ENCODE results near the gene TAF1D.

GRCh38 chr11:93704237-93704636, 37.1 kb downstream of the TAF1D start:
- TF ChIP-seq BCL11A (IDR thresholded peaks at IDR 0.05; ENCODE audit: low read depth, low read length) (no peak), CTCF (IDR thresholded peaks at IDR 0.05 in 2 of 3, conservative IDR thresholded peaks at IDR 0.05 in 1 of 3; ENCODE audit: control insufficient read depth in 2 of 3, extremely low read depth in 1 of 3, insufficient read depth in 1 of 3, low read depth in 3 of 3, low read length in 3 of 3) (no peak), EP300 (IDR thresholded peaks at IDR 0.05; ENCODE audit: borderline replicate concordance in 1 of 2, control insufficient read depth in 1 of 2, low read depth in 2 of 2, low read length in 2 of 2) (no peak), USF1 (IDR thresholded peaks at IDR 0.05; ENCODE audit: borderline replicate concordance, extremely low read length, insufficient read depth, low read depth, low read length) (no peak), EZH2 (IDR thresholded peaks at IDR 0.05; ENCODE audit: borderline replicate concordance, control insufficient read depth, low read depth, low read length) (no peak), SMARCA5 (IDR thresholded peaks at IDR 0.05) (no peak), SIN3A (IDR thresholded peaks at IDR 0.05; ENCODE audit: low read depth, low read length) (no peak), SP1 (IDR thresholded peaks at IDR 0.05; ENCODE audit: low read depth, low read length) (no peak), CEBPB (IDR thresholded peaks at IDR 0.05; ENCODE audit: borderline replicate concordance in 1 of 2, low read depth in 2 of 2, low read length in 2 of 2) (no peak), HCFC1 (IDR thresholded peaks at IDR 0.05; ENCODE audit: low read length) (no peak)

All from GM12878 (cell line).